HepG2 (cell line): ENCODE measurements around the gene RNF113A. TPM values are rescaled to one million over a fixed set of nuclear protein-coding genes. Genes with fewer than 3 reads are reported as not detected.

Experiments used
- AKNA ChIP-seq: sonication (generic); formaldehyde crosslinking; IDR thresholded peaks from 2 replicates; pipeline ENCODE4 v1.4.0; 2020; ENCODE audit warnings: missing genetic modification reagents, borderline replicate concordance
- ASH2L ChIP-seq: fragments of 300-600, 200-600 bp; sonication (generic); IDR thresholded peaks from 2 replicates; pipeline ENCODE4 v1.7.0; 2017; ENCODE audit warnings: low read depth, mild to moderate bottlenecking, moderate library complexity, mixed read lengths, low read length; ENCODE audit not compliant: insufficient read length
- CBX2 ChIP-seq, 2 experiments: fragments of 200-600 bp in 1 of 2; sonication (generic); formaldehyde crosslinking in 1 of 2; IDR thresholded peaks; 2 replicates each; pipeline versions ENCODE4 v1.7.0 to v1.8.1; 2018 to 2022; ENCODE audit warnings: low read depth in 2 of 2, low read length in 1 of 2, mild to moderate bottlenecking in 1 of 2, missing genetic modification reagents in 1 of 2
- FIP1L1 ChIP-seq: fragments of 200-400 bp; formaldehyde crosslinking; IDR thresholded peaks from 2 replicates; pipeline ENCODE4 v1.6.1; 2018; ENCODE audit warnings: low read depth, mild to moderate bottlenecking, low read length, moderate library complexity, borderline replicate concordance; ENCODE audit not compliant: insufficient read depth
- GABPB1 ChIP-seq: IDR thresholded peaks from 2 replicates; pipeline ENCODE4 v1.6.1; 2016; ENCODE audit warnings: mild to moderate bottlenecking, missing genetic modification reagents, moderate library complexity, missing compliant biosample characterization
- IRF9 ChIP-seq: sonication (generic); formaldehyde crosslinking; IDR thresholded peaks from 2 replicates; pipeline ENCODE4 v1.8.0; 2022; ENCODE audit warnings: missing genetic modification reagents, mild to moderate bottlenecking, borderline replicate concordance
- KDM5B ChIP-seq: sonication (generic); formaldehyde crosslinking; IDR thresholded peaks from 2 replicates; pipeline ENCODE4 v1.4.0; 2020; ENCODE audit warnings: missing genetic modification reagents, mild to moderate bottlenecking, borderline replicate concordance
- MAF1 ChIP-seq: sonication (generic); formaldehyde crosslinking; IDR thresholded peaks from 2 replicates; pipeline ENCODE4 v1.5.0; 2020; ENCODE audit warnings: missing genetic modification reagents, borderline replicate concordance
- MED13 ChIP-seq: sonication (generic); formaldehyde crosslinking; IDR thresholded peaks from 2 replicates; pipeline ENCODE4 v1.5.0; 2020; ENCODE audit warnings: missing genetic modification reagents
- NCOA1 ChIP-seq: sonication (generic); formaldehyde crosslinking; IDR thresholded peaks from 2 replicates; pipeline ENCODE4 v1.9.0; 2021; ENCODE audit warnings: missing genetic modification reagents
- SNRNP70 ChIP-seq: fragments of 200-400 bp; formaldehyde crosslinking; IDR thresholded peaks from 2 replicates; pipeline ENCODE4 v1.6.1; 2017; ENCODE audit warnings: mild to moderate bottlenecking, low read depth, low read length, moderate library complexity
- TMF1 ChIP-seq: sonication (generic); formaldehyde crosslinking; IDR thresholded peaks from 2 replicates; pipeline ENCODE4 v1.8.1; 2022; ENCODE audit warnings: low read depth, missing genetic modification reagents
- U2AF2 ChIP-seq: fragments of 200-400 bp; formaldehyde crosslinking; IDR thresholded peaks from 2 replicates; pipeline ENCODE4 v1.6.1; 2017; ENCODE audit warnings: low read depth, mild to moderate bottlenecking, low read length
- ZBED4 ChIP-seq: sonication (generic); formaldehyde crosslinking; IDR thresholded peaks from 2 replicates; pipeline ENCODE4 v1.4.0; 2020; ENCODE audit warnings: missing genetic modification reagents, borderline replicate concordance
- ZFP62 ChIP-seq: sonication (generic); formaldehyde crosslinking; IDR thresholded peaks from 2 replicates; pipeline ENCODE4 v1.4.0; 2020; ENCODE audit warnings: missing genetic modification reagents
- ZNF33A ChIP-seq: sonication (generic); formaldehyde crosslinking; IDR thresholded peaks from 2 replicates; pipeline ENCODE4 v1.5.1; 2020; ENCODE audit warnings: missing genetic modification reagents, mild to moderate bottlenecking, moderate library complexity, borderline replicate concordance
- ZNF558 ChIP-seq: sonication (generic); formaldehyde crosslinking; IDR thresholded peaks from 2 replicates; pipeline ENCODE4 v1.9.0; 2022; ENCODE audit warnings: mild to moderate bottlenecking, missing genetic modification reagents, borderline replicate concordance
- ZNF768 ChIP-seq: sonication (generic); formaldehyde crosslinking; IDR thresholded peaks from 2 replicates; pipeline ENCODE4 v1.4.0; 2020; ENCODE audit warnings: missing genetic modification reagents
- polyA plus RNA-seq, 8 experiments: library from polyadenylated mRNA; depleted of rRNA in 3 of 8; stranded (reverse) in 7 of 8; unstranded in 1 of 8; fragments of >200 nt; fragmentation: Illumina TruSeq in 4 of 8; extraction: Trizol in 4 of 8; gene quantifications; 2 replicates each; pipeline versions ENCODE4 v1.2.1 to v1.2.3, GENCODE V29; 2011 to 2016; ENCODE audit warnings: low read depth in 4 of 8, missing spikeins in 1 of 8, mixed read lengths in 1 of 8; ENCODE audit not compliant: insufficient read depth in 1 of 8
- total RNA-seq, 5 experiments: library from RNA; depleted of rRNA; stranded (reverse); fragments of >200 nt; fragmentation: Illumina TruSeq; extraction: Trizol; gene quantifications; 2 replicates each; pipeline ENCODE4 v1.2.3, GENCODE V29; 2016; ENCODE audit warnings: low read depth in 1 of 5

The RNF113A gene
- total and polyA plus RNA-seq, 2 of the 13 experiments (the other 11 are each of a cell fraction or from before 2014, with no cell fraction given) = 14.0 to 15.4 TPM

GRCh38 chrX:119871599-119872395, at the start of gene RNF113A, which contains the start of gene NDUFA1 (continued):
- no peak for TF ChIP-seq ZFP62
- TF ChIP-seq ZNF33A (CRISPR knock-in tag) = no peak
- TF ChIP-seq IRF9 = peak; percentile 31; the same call in 1 of the 2 replicates
- TF ChIP-seq AKNA = 0 out of 2 replicates have a peak, but pooled peaks have one; percentile 33
- TF ChIP-seq ZNF768 (CRISPR knock-in tag) = peak; percentile 41; the same call in 1 of the 2 replicates
- TF ChIP-seq NCOA1 (CRISPR knock-in tag) = no peak
- no peak for TF ChIP-seq KDM5B (CRISPR knock-in tag)
- peak; percentile 74 for TF ChIP-seq MED13
- no peak for TF ChIP-seq U2AF2
- TF ChIP-seq SNRNP70 = no peak
- no peak for TF ChIP-seq CBX2 (IDR thresholded peaks at IDR 0.05; ENCODE audit: low read depth, low read length)
- no peak for TF ChIP-seq CBX2 (CRISPR knock-in tag; IDR thresholded peaks at IDR 0.05; ENCODE audit: low read depth)
- TF ChIP-seq ASH2L = no peak
- no peak for TF ChIP-seq TMF1 (CRISPR knock-in tag)
- TF ChIP-seq ZNF558 (CRISPR knock-in tag) = no peak; the same call in 1 of the 2 replicates
- 0 out of 2 replicates have a peak, but pooled peaks have one; percentile 21 for TF ChIP-seq ZBED4 (CRISPR knock-in tag)
- TF ChIP-seq MAF1 (CRISPR knock-in tag) = no peak
- TF ChIP-seq GABPB1 (CRISPR knock-in tag) = peak; percentile 92
- no peak for TF ChIP-seq FIP1L1
